Esophagus muscularis mucosa (tissue), 4 donors: ENCODE measurements around the gene CCDC85C.

Experiments used
- EP300 ChIP-seq: sonication (generic); formaldehyde crosslinking; IDR thresholded peaks from one replicate; pipeline ENCODE4 v1.6.1; 2017; ENCODE audit warnings: antibody characterized with exemption
- POLR2A ChIP-seq: fragments of 450-650 bp; IDR thresholded peaks from one replicate; pipeline ENCODE4 v1.6.1; 2017; ENCODE audit warnings: antibody characterized with exemption, moderate library complexity, mild to moderate bottlenecking, low read depth
- TF ChIP-seq, protein P1 (sequence below), 3 experiments: fragments of 200-600 bp in 2 of 3; fragments of 450-650 bp in 1 of 3; sonication (generic) in 2 of 3; IDR thresholded peaks; one replicate each; pipeline ENCODE4 v1.5.1; 2017 to 2019; ENCODE audit warnings: antibody characterized with exemption in 3 of 3, mild to moderate bottlenecking in 2 of 3, moderate library complexity in 1 of 3

DNA sequence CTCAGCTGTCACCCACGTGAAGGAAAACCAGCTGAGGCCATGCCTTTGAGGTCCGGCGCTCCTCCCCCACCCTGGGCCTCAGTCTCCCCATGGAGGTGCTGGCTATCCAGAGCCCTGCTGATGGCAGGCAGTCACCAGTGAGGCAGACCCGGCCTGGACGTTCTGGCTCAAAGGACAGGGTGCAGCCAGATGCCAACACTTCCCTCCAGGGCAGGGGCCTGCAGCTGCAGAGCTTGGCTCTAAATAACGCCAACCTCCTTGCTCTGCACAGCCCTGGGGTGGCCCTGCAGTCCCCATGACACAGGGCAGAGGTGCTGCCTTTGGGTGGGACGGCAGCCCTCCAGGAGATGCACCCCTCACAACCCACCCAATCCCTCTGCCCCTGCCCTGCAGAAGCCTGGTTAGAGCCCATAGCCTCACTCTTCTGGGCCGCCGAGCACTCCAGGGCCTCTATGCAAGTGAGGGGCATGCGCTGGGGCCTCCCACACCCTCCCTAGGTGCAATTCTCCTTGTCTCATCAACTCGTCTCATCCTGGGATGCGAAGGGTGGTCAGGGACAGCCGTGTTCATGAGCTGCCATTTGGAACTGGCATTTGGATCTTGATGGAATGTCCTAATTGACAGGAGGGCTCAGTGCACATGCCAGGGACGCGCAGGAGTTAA lies 30.4 kb downstream of the CCDC85C start:
- TF ChIP-seq, protein P1, sequence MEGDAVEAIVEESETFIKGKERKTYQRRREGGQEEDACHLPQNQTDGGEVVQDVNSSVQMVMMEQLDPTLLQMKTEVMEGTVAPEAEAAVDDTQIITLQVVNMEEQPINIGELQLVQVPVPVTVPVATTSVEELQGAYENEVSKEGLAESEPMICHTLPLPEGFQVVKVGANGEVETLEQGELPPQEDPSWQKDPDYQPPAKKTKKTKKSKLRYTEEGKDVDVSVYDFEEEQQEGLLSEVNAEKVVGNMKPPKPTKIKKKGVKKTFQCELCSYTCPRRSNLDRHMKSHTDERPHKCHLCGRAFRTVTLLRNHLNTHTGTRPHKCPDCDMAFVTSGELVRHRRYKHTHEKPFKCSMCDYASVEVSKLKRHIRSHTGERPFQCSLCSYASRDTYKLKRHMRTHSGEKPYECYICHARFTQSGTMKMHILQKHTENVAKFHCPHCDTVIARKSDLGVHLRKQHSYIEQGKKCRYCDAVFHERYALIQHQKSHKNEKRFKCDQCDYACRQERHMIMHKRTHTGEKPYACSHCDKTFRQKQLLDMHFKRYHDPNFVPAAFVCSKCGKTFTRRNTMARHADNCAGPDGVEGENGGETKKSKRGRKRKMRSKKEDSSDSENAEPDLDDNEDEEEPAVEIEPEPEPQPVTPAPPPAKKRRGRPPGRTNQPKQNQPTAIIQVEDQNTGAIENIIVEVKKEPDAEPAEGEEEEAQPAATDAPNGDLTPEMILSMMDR (IDR thresholded peaks at IDR 0.05): no peak
- TF ChIP-seq POLR2A: no peak
- no peak for TF ChIP-seq EP300
